GM12878 (cell line): ENCODE measurements around the gene CRIM1.

Experiments
- BCL3 ChIP-seq: IDR thresholded peaks from 2 replicates; pipeline ENCODE4 v1.6.1; 2011; ENCODE audit warnings: borderline replicate concordance, low read depth, mild to moderate bottlenecking, moderate library complexity, low read length; ENCODE audit not compliant: insufficient read depth, poor library complexity, severe bottlenecking
- BRCA1 ChIP-seq: IDR thresholded peaks from 2 replicates; pipeline ENCODE4 v1.6.1; 2011; ENCODE audit warnings: low read depth, low read length, improper control_type of control experiment
- EP300 ChIP-seq, 2 experiments: fragments of 150-350 bp in 1 of 2; IDR thresholded peaks; 2 replicates each; pipeline ENCODE4 v1.6.1; 2011 to 2012; ENCODE audit warnings: low read depth in 2 of 2, low read length in 2 of 2, borderline replicate concordance in 1 of 2, improper control_type of control experiment in 1 of 2, inconsistent platforms in 1 of 2; ENCODE audit not compliant: control insufficient read depth in 1 of 2
- EZH2 ChIP-seq: IDR thresholded peaks from 2 replicates; pipeline ENCODE4 v1.6.1; 2012; ENCODE audit warnings: low read depth, mild to moderate bottlenecking, control low read depth, inconsistent platforms, low read length, borderline replicate concordance; ENCODE audit not compliant: control insufficient read depth
- FOXK2 ChIP-seq: fragments of 450-650 bp; IDR thresholded peaks from 2 replicates; pipeline ENCODE4 v1.6.1; 2017; ENCODE audit warnings: mild to moderate bottlenecking, moderate library complexity
- KAT2A ChIP-seq: conservative IDR thresholded peaks from 2 replicates; pipeline ENCODE4 v1.6.1; 2011; ENCODE audit warnings: low read depth, low read length; ENCODE audit not compliant: control insufficient read depth
- POLR2AphosphoS5 ChIP-seq: IDR thresholded peaks from 2 replicates; pipeline ENCODE4 v1.6.1; 2011; ENCODE audit warnings: mild to moderate bottlenecking, low read length, inconsistent platforms
- SIN3A ChIP-seq: IDR thresholded peaks from 2 replicates; pipeline ENCODE4 v1.6.1; 2012; ENCODE audit warnings: low read depth, low read length, improper control_type of control experiment
- TBL1XR1 ChIP-seq: IDR thresholded peaks from 2 replicates; pipeline ENCODE4 v1.6.1; 2012; ENCODE audit warnings: low read depth, low read length, improper control_type of control experiment
- TCF7 ChIP-seq: IDR thresholded peaks from 2 replicates; pipeline ENCODE4 v1.6.1; 2014; ENCODE audit warnings: antibody characterized with exemption, borderline replicate concordance
- TF ChIP-seq, protein P1 (sequence below), 3 experiments: IDR thresholded peaks in 2 of 3; conservative IDR thresholded peaks in 1 of 3; 2 replicates each; pipeline ENCODE4 v1.5.1; 2011; ENCODE audit warnings: low read depth in 3 of 3, low read length in 3 of 3, mild to moderate bottlenecking in 3 of 3, control low read depth in 2 of 3, moderate library complexity in 2 of 3, inconsistent platforms in 1 of 3, mixed read lengths in 1 of 3; ENCODE audit not compliant: control insufficient read depth in 2 of 3, insufficient read depth in 1 of 3; ENCODE audit errors: extremely low read depth in 1 of 3

DNA sequence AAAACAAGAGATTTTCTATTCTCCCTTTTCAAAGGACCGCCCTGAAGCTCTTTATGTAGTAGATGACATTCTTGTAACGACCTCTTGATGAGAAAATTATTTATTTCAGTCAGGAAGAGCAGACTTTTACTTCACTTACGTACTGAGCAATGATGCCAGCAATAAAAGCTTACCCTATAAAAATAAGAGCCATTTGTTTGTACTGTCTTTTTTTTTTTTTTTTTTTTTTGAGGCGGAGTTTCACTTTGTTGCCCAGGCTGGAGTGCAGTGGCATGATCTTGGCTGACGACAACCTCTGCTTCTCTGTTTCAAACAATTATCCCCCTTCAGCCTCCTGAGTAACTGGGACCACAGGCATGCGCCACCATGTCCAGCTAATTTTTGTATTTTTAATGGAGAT, 39.2 kb downstream of the CRIM1 start:
- TF ChIP-seq KAT2A (no peak), TCF7 (no peak), BCL3 (no peak), BRCA1 (no peak), EZH2 (no peak), FOXK2 (no peak), POLR2AphosphoS5 (no peak), TBL1XR1 (no peak), SIN3A (no peak), EP300 (IDR thresholded peaks at IDR 0.05; ENCODE audit: borderline replicate concordance in 1 of 2, control insufficient read depth in 1 of 2, low read depth in 2 of 2, low read length in 2 of 2) (no peak)
- TF ChIP-seq, protein P1, sequence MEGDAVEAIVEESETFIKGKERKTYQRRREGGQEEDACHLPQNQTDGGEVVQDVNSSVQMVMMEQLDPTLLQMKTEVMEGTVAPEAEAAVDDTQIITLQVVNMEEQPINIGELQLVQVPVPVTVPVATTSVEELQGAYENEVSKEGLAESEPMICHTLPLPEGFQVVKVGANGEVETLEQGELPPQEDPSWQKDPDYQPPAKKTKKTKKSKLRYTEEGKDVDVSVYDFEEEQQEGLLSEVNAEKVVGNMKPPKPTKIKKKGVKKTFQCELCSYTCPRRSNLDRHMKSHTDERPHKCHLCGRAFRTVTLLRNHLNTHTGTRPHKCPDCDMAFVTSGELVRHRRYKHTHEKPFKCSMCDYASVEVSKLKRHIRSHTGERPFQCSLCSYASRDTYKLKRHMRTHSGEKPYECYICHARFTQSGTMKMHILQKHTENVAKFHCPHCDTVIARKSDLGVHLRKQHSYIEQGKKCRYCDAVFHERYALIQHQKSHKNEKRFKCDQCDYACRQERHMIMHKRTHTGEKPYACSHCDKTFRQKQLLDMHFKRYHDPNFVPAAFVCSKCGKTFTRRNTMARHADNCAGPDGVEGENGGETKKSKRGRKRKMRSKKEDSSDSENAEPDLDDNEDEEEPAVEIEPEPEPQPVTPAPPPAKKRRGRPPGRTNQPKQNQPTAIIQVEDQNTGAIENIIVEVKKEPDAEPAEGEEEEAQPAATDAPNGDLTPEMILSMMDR (IDR thresholded peaks at IDR 0.05 in 2 of 3, conservative IDR thresholded peaks at IDR 0.05 in 1 of 3; ENCODE audit: control insufficient read depth in 2 of 3, extremely low read depth in 1 of 3, insufficient read depth in 1 of 3, low read depth in 3 of 3, low read length in 3 of 3): no peak
